Nephron progenitor cell (in vitro differentiated cells): ENCODE data around the gene KREMEN1.

Source experiments
- DNase-seq: peaks from one replicate; pipeline ENCODE4 v3.0.0; 2021
- H3K27ac Mint-ChIP-seq: 2 replicates; pipeline ENCODE4 v1.8.0; 2021; ENCODE audit warnings: mild to moderate bottlenecking, moderate library complexity, mixed read lengths
- H3K27me3 Mint-ChIP-seq: 2 replicates; pipeline ENCODE4 v1.8.0; 2021; ENCODE audit warnings: mild to moderate bottlenecking, low read depth, mixed read lengths; ENCODE audit not compliant: poor library complexity
- H3K36me3 Mint-ChIP-seq: 2 replicates; pipeline ENCODE4 v1.8.0; 2021; ENCODE audit warnings: low read depth, mixed read lengths
- H3K4me1 Mint-ChIP-seq: 2 replicates; pipeline ENCODE4 v1.8.0; 2021; ENCODE audit warnings: mixed read lengths
- H3K4me3 Mint-ChIP-seq: 2 replicates; pipeline ENCODE4 v1.8.0; 2021; ENCODE audit warnings: mild to moderate bottlenecking, moderate library complexity, mixed read lengths
- H3K9me3 Mint-ChIP-seq: 2 replicates; pipeline ENCODE4 v1.8.0; 2021; ENCODE audit warnings: mild to moderate bottlenecking, moderate library complexity, mixed read lengths
- CTCF ChIP-seq: fragments of 200-600 bp; sonication (generic); IDR thresholded peaks from 2 replicates; pipeline ENCODE4 v1.5.0; 2021; ENCODE audit warnings: antibody characterized with exemption

Gene KREMEN1

GRCh38 chr22:29030016-29030617, 42.7 kb upstream of the KREMEN1 start:
- H3K27ac Mint-ChIP-seq = peak overlapping the region; percentile 57
- H3K27me3 Mint-ChIP-seq = peaks cover 4% of the 10 kb centered on the region
- H3K9me3 Mint-ChIP-seq = no peaks in the 10 kb centered on the region
- H3K36me3 Mint-ChIP-seq = peaks cover 9% of the 10 kb centered on the region
- H3K4me3 Mint-ChIP-seq = peak overlapping the region; percentile 89
- H3K4me1 Mint-ChIP-seq = peaks cover 77% of the 10 kb centered on the region
- TF ChIP-seq CTCF = no peak
- no peak for DNase-seq

- H3K4me1 Mint-ChIP-seq = peaks cover 76% of the 10 kb centered on the region
- peak; percentile 74 for DNase-seq
- H3K9me3 Mint-ChIP-seq = no peaks in the 10 kb centered on the region
- no peak for TF ChIP-seq CTCF
- H3K27ac Mint-ChIP-seq = peak overlapping the region; percentile 97
- H3K27me3 Mint-ChIP-seq = no peaks in the 10 kb centered on the region
- peaks cover 4% of the 10 kb centered on the region for H3K36me3 Mint-ChIP-seq
- H3K4me3 Mint-ChIP-seq = peak overlapping the region; percentile 89
Measured at GRCh38 chr22:29030618-29031226, 42.1 kb upstream of the KREMEN1 start.

GRCh38 chr22:29031227-29032011, 41.4 kb upstream of the KREMEN1 start:
- peaks cover 76% of the 10 kb centered on the region for H3K4me1 Mint-ChIP-seq
- TF ChIP-seq CTCF = no peak
- no peaks in the 10 kb centered on the region for H3K27me3 Mint-ChIP-seq
- peaks cover 4% of the 10 kb centered on the region for H3K36me3 Mint-ChIP-seq
- peak; percentile 33 for DNase-seq
- peak overlapping the region; percentile 97 for H3K27ac Mint-ChIP-seq
- H3K9me3 Mint-ChIP-seq = no peaks in the 10 kb centered on the region
- peak overlapping the region; percentile 89 for H3K4me3 Mint-ChIP-seq

- H3K4me1 Mint-ChIP-seq = peaks cover 76% of the 10 kb centered on the region
- DNase-seq = no peak
Measured at GRCh38 chr22:29032014-29032475, 40.8 kb upstream of the KREMEN1 start.

GRCh38 chr22:29032584-29032983, 40.3 kb upstream of the KREMEN1 start:
- no peaks in the 10 kb centered on the region for H3K9me3 Mint-ChIP-seq
- no peak for TF ChIP-seq CTCF
- peak overlapping the region; percentile 51 for H3K4me3 Mint-ChIP-seq
- no peaks in the 10 kb centered on the region for H3K27me3 Mint-ChIP-seq
- DNase-seq = no peak
- peak overlapping the region; percentile 97 for H3K27ac Mint-ChIP-seq
- peaks cover under 1% of the 10 kb centered on the region for H3K36me3 Mint-ChIP-seq
- H3K4me1 Mint-ChIP-seq = peaks cover 76% of the 10 kb centered on the region

More at GRCh38 chr22:29032014-29032475, 40.8 kb upstream of the KREMEN1 start:
- Mint-ChIP-seq H3K9me3 (no peaks in the 10 kb centered on the region), H3K4me3 (peak overlapping the region; percentile 51), H3K36me3 (peaks cover 4% of the 10 kb centered on the region), H3K27ac (peak overlapping the region; percentile 97), H3K27me3 (no peaks in the 10 kb centered on the region)
- no peak for TF ChIP-seq CTCF
